MG63 (cell line): ENCODE measurements around the gene HADHB. TPM values are rescaled to one million over a fixed set of nuclear protein-coding genes. Genes with fewer than 3 reads are reported as not detected.
"Not testable (repeated sequence)": the region's sequence is repeated elsewhere in the genome, so short reads cannot be mapped to it uniquely, and the experiment has no call there.

Experiments used
- DNase-seq: peaks from one replicate; pipeline ENCODE4 v3.0.0-alpha.2; 2020
- H3K27me3 ChIP-seq: fragments of 250-450 bp; sonication (Bioruptor Pico); 2 replicates; pipeline ENCODE4 v1.5.1; 2020; ENCODE audit warnings: mild to moderate bottlenecking, moderate library complexity
- H3K36me3 ChIP-seq: fragments of 250-450 bp; sonication (Bioruptor Pico); 2 replicates; pipeline ENCODE4 v1.5.1; 2020; ENCODE audit warnings: mild to moderate bottlenecking, moderate library complexity
- H3K4me3 ChIP-seq: fragments of 250-450 bp; sonication (Bioruptor Pico); 2 replicates; pipeline ENCODE4 v1.5.1; 2020; ENCODE audit warnings: mild to moderate bottlenecking, moderate library complexity
- H3K9me3 ChIP-seq: fragments of 250-450 bp; sonication (Bioruptor Pico); 2 replicates; pipeline ENCODE4 v1.5.1; 2020; ENCODE audit warnings: mild to moderate bottlenecking, moderate library complexity
- total RNA-seq: library from RNA; depleted of rRNA; stranded (reverse); fragments of >200 nt; shearing (Covaris generic); gene quantifications from 2 replicates; pipeline ENCODE4 v1.2.3, GENCODE V29; 2014; ENCODE audit warnings: low replicate concordance

The HADHB gene
- total RNA-seq, 1 experiment from 2014 or later = 16.5 TPM

DNA sequence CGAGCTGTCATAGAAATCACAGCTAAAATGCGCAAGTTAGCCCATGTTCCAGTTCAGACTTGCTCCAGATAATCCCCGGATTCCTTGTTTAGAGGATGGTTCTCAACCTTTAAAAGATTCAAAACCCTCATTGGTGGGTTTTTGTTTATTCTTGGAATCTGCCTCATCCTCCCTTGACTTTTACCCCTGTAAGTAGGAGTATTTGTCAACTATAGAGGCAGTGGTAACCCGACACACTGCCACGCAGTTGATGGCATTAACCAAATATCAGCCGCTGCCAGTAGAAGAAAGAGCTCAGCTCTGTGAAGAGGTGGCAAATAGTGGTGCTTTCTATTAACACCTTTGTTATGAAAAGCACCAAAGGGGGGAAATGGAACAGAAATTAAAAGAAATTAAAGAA, 60.8 kb downstream of the HADHB start:
- no peak overlapping the region for H3K4me3 ChIP-seq
- DNase-seq = no peak

GRCh38 chr2:26309921-26310320, 65.2 kb downstream of the HADHB start:
- no peaks in the 10 kb centered on the region for H3K9me3 ChIP-seq
- H3K27me3 ChIP-seq = no peaks in the 10 kb centered on the region
- no peak for DNase-seq
- no peak overlapping the region for H3K4me3 ChIP-seq
- H3K36me3 ChIP-seq = no peaks in the 10 kb centered on the region

More for the DNA sequence above, 60.8 kb downstream of the HADHB start:
- H3K9me3 ChIP-seq = no peaks in the 10 kb centered on the region
- no peaks in the 10 kb centered on the region for H3K27me3 ChIP-seq
- H3K36me3 ChIP-seq = no peaks in the 10 kb centered on the region

DNA sequence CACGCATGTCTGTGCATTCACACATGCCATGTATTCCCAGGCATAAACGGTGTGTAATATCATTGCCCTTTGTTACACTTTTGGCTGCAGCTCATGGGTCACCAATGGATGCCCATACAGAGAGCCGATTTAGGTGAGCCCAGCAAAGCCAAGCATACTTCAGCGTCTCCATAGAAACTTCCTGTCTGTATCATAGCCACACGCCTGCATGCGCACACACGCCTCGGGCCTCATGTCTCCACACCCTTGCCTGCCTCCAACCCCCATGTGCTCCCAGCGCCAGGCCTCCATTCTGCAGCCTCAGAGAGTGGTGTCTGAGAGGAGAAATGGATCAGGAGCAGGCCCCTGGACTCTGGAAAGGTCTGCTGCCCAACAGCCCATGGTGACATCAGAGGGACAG, 67.7 kb downstream of the HADHB start:
- no peaks in the 10 kb centered on the region for H3K36me3 ChIP-seq
- no peaks in the 10 kb centered on the region for H3K9me3 ChIP-seq
- H3K4me3 ChIP-seq = no peak overlapping the region
- no peak for DNase-seq
- no peaks in the 10 kb centered on the region for H3K27me3 ChIP-seq

DNA sequence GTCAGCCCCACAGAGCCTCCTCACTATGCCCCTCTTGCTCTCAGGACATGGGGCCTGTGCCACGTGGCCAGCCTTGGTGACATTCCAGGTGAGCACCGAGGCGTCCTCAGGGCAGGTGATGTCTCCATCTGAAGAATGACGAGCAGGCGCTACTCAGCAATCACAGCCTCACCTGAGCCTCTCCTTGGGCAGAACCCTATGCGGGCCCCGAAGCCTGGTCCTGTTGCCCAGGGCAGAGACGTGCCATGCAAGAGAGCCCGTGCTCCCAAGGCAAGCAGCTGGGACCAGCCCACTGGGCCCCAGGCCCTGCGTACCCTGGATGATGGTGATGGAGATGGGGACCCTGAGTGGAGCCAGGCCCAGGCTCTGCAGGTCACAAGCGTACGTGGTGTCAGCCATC, 68.7 kb downstream of the HADHB start:
- no peak for DNase-seq
- no peaks in the 10 kb centered on the region for H3K9me3 ChIP-seq
- no peak overlapping the region for H3K4me3 ChIP-seq
- no peaks in the 10 kb centered on the region for H3K27me3 ChIP-seq
- H3K36me3 ChIP-seq = no peaks in the 10 kb centered on the region

- H3K36me3 ChIP-seq = no peaks in the 10 kb centered on the region
- H3K27me3 ChIP-seq = no peaks in the 10 kb centered on the region
- no peak for DNase-seq
- no peaks in the 10 kb centered on the region for H3K9me3 ChIP-seq
- no peak overlapping the region for H3K4me3 ChIP-seq
These were observed 69.5 kb downstream of the HADHB start for GRCh38 chr2:26314243-26314642.

GRCh38 chr2:26316041-26316440, 71.3 kb downstream of the HADHB start:
- H3K27me3 ChIP-seq = no peaks in the 10 kb centered on the region
- no peak for DNase-seq

GRCh38 chr2:26316845-26317244, 72.1 kb downstream of the HADHB start:
- Histone ChIP-seq H3K4me3 (no peak overlapping the region), H3K36me3 (no peaks in the 10 kb centered on the region), H3K27me3 (no peaks in the 10 kb centered on the region), H3K9me3 (no peaks in the 10 kb centered on the region)
- no peak for DNase-seq

More at GRCh38 chr2:26316041-26316440, 71.3 kb downstream of the HADHB start:
- Histone ChIP-seq H3K9me3 (no peaks in the 10 kb centered on the region), H3K4me3 (no peak overlapping the region), H3K36me3 (no peaks in the 10 kb centered on the region)

- DNase-seq = peak; percentile 65
These were observed 72.8 kb downstream of the HADHB start for GRCh38 chr2:26317377-26318105.

DNA sequence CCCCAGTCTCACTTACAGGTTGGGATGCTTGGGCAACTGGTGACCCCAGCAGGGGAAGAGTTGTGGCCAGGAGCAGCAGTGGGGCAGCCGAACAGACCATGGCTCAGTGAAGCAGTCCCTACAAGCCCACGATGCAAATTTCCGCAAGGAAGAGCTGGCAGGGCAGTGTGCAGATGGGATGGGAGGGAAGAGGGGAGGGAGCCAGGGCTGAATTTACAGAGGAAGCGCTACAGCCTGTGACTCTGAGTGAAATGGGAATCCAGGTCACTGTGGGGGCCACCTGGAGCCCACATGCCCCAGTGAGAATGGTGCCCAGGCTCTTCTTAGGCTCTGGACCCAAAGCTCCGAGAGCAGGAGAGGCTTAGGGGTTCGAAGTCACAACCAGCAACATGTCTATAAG, 74.2 kb downstream of the HADHB start:
- no peak for DNase-seq
- Histone ChIP-seq H3K4me3 (no peak overlapping the region), H3K36me3 (no peaks in the 10 kb centered on the region), H3K27me3 (no peaks in the 10 kb centered on the region), H3K9me3 (no peaks in the 10 kb centered on the region)

More at GRCh38 chr2:26317377-26318105, 72.8 kb downstream of the HADHB start:
- Histone ChIP-seq H3K4me3 (no peak overlapping the region), H3K36me3 (no peaks in the 10 kb centered on the region), H3K27me3 (no peaks in the 10 kb centered on the region), H3K9me3 (no peaks in the 10 kb centered on the region)

DNA sequence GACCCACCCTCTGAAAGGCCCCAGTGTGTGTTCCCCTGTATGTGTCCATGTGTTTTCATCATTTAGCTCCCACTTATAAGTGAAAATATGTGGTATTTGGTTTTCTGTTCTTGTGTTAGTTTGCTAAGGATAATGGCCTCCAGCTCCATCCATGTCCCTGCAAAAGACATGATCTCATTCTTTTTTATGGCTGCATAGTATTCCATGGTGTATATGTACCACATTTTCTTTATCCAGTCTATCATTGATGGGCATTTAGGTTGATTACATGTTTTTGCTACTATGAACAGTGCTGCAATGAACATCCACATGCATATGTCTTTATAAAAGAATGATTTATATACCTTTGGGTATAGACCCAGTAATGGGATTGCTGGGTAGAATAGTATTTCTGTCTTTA, 79.7 kb downstream of the HADHB start:
- not testable (repeated sequence) for H3K4me3 ChIP-seq, DNase-seq, H3K27me3 ChIP-seq, H3K36me3 ChIP-seq, H3K9me3 ChIP-seq

DNA sequence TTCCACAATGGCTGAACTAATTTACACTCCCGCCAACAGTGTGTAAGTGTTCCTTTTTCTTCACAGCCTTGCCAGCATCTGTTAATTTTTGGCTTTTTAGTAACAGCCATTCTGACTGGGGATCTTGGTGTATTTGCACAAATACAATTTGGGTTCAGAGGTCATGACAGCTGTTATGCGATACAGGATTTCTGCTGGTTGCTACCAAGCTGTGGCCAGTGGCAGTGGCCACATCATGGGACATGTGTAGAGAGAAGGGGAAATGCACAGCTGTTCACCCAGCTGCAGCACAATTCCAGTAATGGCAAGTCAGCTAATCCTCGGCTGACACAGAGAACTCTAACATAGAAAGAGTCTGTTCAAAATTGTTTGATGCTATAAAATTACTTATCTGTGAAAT, 80.2 kb downstream of the HADHB start:
- no peaks in the 10 kb centered on the region for H3K9me3 ChIP-seq
- no peaks in the 10 kb centered on the region for H3K27me3 ChIP-seq
- no peaks in the 10 kb centered on the region for H3K36me3 ChIP-seq
- H3K4me3 ChIP-seq = no peak overlapping the region
- no peak for DNase-seq

DNA sequence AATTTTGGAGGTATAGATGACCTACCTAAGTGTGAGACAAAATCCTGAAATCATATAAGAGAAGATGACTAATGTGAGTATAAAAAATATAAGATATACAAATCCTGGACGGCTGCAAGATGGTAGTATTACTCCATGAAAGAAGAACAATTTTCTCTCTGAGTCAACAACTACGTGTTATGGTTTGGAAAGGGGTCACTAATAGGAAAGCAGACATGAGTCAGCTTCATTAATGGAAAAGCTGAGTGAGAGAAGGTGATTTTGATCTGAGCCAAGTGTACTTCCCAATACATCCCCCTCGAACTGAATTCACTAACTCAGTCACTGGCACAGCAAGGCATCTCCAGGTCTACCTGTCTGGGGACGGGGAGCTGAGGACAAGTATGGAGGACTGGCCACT, 81.1 kb downstream of the HADHB start:
- Histone ChIP-seq H3K36me3 (no peaks in the 10 kb centered on the region), H3K9me3 (no peaks in the 10 kb centered on the region), H3K4me3 (no peak overlapping the region), H3K27me3 (no peaks in the 10 kb centered on the region)
- no peak for DNase-seq

DNA sequence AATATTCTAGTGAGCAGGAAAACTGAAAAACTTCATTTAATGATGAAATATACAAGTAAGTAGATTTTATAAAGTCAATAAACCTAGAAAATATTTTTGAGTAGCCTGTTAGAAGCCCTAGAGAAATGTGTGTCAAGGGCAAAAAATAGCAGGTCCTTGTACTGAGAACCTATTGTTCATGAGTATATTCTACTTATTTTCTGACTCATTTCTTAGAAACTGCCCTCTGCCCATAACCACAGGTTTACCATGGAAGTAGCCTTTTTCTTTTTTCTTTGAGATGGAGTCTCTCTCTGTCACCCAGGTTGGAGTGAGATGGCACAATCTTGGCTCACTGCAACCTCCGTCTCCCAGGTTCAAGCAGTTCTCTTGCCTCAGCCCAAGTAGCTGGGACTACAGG, 81.8 kb downstream of the HADHB start:
- Histone ChIP-seq H3K4me3 (no peak overlapping the region), H3K27me3 (no peaks in the 10 kb centered on the region), H3K9me3 (no peaks in the 10 kb centered on the region), H3K36me3 (no peaks in the 10 kb centered on the region)
- no peak for DNase-seq

GRCh38 chr2:26327291-26328272, 82.8 kb downstream of the HADHB start:
- no peaks in the 10 kb centered on the region for H3K9me3 ChIP-seq
- H3K4me3 ChIP-seq = no peak overlapping the region
- DNase-seq = no peak
- no peaks in the 10 kb centered on the region for H3K27me3 ChIP-seq
- H3K36me3 ChIP-seq = no peaks in the 10 kb centered on the region

- not testable (repeated sequence) for H3K9me3 ChIP-seq, DNase-seq, H3K4me3 ChIP-seq, H3K27me3 ChIP-seq, H3K36me3 ChIP-seq
These were observed 84.3 kb downstream of the HADHB start for GRCh38 chr2:26329083-26329482.

DNA sequence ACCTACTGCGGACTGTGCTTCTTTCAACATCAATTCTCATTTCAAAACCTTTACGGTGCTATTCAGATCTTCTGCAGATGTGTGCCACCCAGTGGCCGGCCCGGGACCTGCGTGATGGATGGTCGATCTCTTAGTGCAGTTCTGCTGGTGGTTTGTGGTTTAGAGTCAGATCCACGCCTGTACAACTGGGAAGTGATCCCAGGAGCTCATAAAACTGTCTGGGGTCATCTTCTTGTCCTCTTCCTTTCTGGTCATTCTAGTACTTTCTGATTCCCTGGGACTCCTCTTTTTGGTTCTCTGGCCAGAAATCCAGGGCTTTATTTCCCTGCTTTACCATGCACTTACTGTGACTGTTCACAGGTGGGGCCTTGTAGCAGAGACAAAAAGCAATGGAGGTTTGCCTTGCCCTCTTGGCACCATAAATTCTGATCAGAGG, 85.4 kb downstream of the HADHB start:
- H3K36me3 ChIP-seq = no peaks in the 10 kb centered on the region
- H3K9me3 ChIP-seq = no peaks in the 10 kb centered on the region
- DNase-seq = peak; percentile 80
- H3K27me3 ChIP-seq = no peaks in the 10 kb centered on the region
- H3K4me3 ChIP-seq = no peak overlapping the region

- DNase-seq = no peak
- Histone ChIP-seq H3K27me3 (no peaks in the 10 kb centered on the region), H3K36me3 (no peaks in the 10 kb centered on the region), H3K4me3 (no peak overlapping the region), H3K9me3 (no peaks in the 10 kb centered on the region)
These were observed 85.9 kb downstream of the HADHB start for GRCh38 chr2:26330604-26331003.
